Fibroblast of villous mesenchyme (primary cell): ENCODE results near the gene AJAP1. TPM values are rescaled to one million over a fixed set of nuclear protein-coding genes. Genes with fewer than 3 reads are reported as not detected.

Experiments
- DNase-seq: peaks from one replicate; pipeline ENCODE4 v3.0.0-alpha.2; 2010; ENCODE audit warnings: low read depth
- H3K4me3 ChIP-seq: 2 replicates; pipeline ENCODE4 v1.5.1; 2011; ENCODE audit warnings: low read depth, mild to moderate bottlenecking, low read length
- total RNA-seq: library from RNA; depleted of rRNA; stranded (reverse); fragments of >200 nt; gene quantifications from 2 replicates; pipeline ENCODE4 v1.2.3, GENCODE V29; 2012
- TF ChIP-seq, protein P1 (sequence below): IDR thresholded peaks from 2 replicates; pipeline ENCODE4 v1.5.1; 2012; ENCODE audit warnings: low read depth, mild to moderate bottlenecking, low read length; ENCODE audit not compliant: insufficient read depth

AJAP1 gene
- total RNA-seq, 1 donor = under 0.01 TPM

DNA sequence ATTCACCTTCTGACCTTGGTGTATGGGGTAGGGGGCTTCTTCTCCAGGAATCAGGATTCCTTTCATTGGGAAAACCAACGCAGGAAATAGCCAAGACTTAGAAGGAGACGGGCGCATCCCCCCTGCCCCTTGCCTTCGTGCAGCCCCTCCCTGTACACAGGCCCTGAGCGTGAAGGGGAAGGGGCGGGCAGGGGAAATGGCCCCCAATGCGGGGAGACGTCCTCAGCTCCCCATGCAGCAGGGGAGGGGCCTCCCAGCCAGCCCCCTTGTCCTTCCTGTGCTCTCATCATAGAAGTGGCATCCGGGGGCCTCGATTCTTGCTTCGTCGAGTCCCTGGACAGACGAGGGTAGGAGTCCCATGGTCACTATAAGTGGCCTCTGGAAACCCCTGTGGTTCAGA lies 116.9 kb downstream of the AJAP1 start:
- H3K4me3 ChIP-seq = no peak overlapping the region
- DNase-seq = no peak
- TF ChIP-seq, protein P1, sequence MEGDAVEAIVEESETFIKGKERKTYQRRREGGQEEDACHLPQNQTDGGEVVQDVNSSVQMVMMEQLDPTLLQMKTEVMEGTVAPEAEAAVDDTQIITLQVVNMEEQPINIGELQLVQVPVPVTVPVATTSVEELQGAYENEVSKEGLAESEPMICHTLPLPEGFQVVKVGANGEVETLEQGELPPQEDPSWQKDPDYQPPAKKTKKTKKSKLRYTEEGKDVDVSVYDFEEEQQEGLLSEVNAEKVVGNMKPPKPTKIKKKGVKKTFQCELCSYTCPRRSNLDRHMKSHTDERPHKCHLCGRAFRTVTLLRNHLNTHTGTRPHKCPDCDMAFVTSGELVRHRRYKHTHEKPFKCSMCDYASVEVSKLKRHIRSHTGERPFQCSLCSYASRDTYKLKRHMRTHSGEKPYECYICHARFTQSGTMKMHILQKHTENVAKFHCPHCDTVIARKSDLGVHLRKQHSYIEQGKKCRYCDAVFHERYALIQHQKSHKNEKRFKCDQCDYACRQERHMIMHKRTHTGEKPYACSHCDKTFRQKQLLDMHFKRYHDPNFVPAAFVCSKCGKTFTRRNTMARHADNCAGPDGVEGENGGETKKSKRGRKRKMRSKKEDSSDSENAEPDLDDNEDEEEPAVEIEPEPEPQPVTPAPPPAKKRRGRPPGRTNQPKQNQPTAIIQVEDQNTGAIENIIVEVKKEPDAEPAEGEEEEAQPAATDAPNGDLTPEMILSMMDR = no peak

DNA sequence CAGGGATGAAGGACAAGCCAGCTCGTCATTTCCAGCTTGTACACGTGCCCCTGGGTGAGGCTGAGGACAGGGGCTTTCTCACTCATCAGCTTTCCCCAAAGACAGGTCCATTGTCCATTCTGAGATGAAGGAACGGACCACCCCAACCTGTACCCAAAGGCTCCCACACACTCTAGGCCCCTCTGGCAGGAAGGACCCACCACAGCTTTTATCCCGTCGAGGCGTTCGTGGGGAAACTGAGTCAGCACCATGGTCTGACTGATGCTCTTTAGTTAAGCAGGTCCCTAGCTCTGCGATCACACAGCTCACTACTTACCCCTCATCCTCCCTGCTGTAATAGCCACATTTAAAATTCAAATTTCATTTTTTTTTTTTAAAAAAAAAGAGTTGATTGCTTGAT lies 117.3 kb downstream of the AJAP1 start:
- no peak overlapping the region for H3K4me3 ChIP-seq
- TF ChIP-seq, protein P1 = no peak
- no peak for DNase-seq

DNA sequence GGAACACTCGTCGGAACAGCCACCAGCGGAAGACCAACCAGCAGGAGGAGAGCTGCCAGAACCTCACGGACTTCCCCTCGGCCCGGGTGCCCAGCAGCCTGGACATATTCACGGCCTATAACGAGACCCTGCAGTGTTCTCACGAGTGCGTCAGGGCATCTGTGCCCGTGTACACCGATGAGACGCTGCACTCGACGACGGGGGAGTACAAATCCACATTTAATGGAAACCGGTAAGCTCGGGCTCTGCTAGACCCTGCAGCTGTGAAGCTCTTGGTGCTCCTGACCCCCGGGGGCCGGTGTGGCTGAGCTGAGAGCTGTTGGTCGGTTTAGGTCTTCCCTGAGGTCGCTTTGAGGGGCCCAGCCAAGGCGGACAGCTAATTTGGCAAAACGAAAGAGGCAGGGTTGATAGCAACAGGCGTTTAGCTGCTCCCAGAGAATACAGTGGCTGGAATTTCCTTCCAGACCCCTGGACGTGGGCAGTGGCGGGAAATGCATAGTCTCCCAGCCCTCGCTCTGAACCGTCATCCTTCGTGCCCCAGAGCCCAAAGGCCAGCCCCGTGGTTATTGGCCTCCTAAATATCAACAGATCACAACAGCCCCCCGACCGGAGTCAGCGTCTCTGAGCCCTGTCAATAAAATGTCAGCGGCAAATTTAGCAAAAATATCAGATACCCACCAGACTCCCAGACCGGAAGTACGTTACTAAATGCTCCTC lies 118.0 kb downstream of the AJAP1 start:
- TF ChIP-seq, protein P1 = no peak
- no peak overlapping the region for H3K4me3 ChIP-seq
- no peak for DNase-seq

DNA sequence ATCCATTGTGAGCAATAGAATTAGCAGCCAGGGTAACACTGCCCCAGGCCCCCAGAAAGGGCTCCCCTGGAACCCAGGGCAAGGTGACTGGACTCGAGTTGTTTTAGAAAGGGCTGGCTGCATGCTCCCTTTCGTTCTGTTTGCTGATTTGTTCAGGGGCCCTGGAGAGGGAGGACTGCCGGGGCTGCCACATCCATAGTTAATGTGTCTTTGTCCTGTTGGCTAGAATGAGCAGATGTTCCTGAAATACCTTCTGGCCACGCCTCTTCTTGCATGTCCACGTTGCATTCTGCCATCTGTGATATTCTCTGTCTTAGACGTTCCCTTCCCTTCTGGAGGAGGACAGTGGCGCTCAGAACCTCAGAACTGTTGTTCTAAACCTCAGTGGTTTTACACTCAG lies 118.8 kb downstream of the AJAP1 start:
- no peak for DNase-seq
- H3K4me3 ChIP-seq = no peak overlapping the region
- TF ChIP-seq, protein P1 = no peak

DNA sequence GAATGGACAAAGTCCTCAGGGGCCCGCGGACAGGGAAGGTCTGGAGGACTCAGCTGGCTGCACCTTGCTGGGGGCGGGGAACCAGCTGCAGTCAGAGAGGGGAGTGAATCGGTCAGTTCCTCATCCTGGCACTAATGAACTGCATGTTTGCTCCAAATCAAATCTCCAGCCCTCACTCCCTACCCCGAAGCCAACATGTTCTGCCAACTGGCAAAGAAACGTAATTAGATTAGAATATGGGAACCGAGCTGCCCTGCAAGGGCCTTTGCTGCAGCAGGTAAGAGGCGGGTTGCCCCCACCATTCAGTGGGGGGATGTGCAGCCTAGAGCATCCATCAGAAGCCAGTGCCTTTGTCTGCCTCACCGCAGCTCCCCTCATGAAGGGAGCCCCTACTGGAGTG lies 121.1 kb downstream of the AJAP1 start:
- DNase-seq = no peak

DNA sequence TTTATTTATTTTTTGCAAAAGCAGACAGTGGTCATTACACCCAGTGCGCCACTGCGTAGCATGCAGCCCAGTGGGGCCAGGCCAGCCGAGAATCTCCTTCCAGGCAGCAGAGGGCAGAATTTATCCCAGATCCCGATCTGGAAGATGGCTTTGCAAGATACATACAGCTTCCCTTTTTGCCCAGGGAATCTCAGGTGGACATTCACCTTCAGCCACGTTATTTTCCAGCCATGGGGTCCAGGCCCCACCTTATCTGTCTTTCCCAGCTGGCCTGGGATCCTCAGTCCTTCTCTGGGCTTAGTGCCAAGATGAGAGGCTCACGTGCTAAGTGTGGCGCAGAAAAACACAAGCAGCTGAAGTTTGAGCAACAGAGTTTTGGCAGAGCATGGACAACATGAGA lies 123.6 kb downstream of the AJAP1 start:
- TF ChIP-seq, protein P1 = no peak
- no peak for DNase-seq
- H3K4me3 ChIP-seq = no peak overlapping the region

More for the DNA sequence above, 121.1 kb downstream of the AJAP1 start:
- no peak overlapping the region for H3K4me3 ChIP-seq
- TF ChIP-seq, protein P1 = no peak

DNA sequence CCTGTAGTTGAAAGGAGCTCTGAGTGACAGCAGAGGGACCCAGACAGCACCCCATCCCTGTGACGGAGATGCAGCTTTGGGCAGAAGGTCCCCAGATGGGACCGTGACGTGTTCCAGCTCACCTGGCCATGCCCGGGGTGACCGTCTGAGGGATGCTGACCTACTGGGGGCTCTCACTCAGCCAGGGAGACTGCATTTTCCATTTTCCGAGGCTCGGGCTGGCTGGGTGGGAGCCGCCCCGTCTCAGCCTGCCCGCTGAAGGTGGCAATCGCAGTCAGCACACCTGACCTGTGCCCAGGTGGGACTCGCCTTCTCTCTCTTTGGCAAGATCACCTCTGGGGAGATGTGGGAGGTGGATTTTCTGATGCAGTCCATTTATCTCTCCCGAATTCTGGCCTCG lies 127.2 kb downstream of the AJAP1 start:
- DNase-seq = no peak
- no peak overlapping the region for H3K4me3 ChIP-seq
- TF ChIP-seq, protein P1 = no peak
